ENCODE data around the gene ENTPD1.
"Not testable (repeated sequence)": the region's sequence is repeated elsewhere in the genome, so short reads cannot be mapped to it uniquely, and the experiment has no call there.

Gene ENTPD1

GRCh38 chr10:95896071-95896850 is 140.3 kb downstream of the ENTPD1 start:
- H3K27me3 Mint-ChIP-seq, result no peaks in the 10 kb centered on the region
- H3K4me3 Mint-ChIP-seq, result no peak overlapping the region
- peaks cover 46 to 65% of the 10 kb centered on the region in 2 donors for H3K36me3 Mint-ChIP-seq
- peaks cover 13 to 16% of the 10 kb centered on the region in 2 donors for H3K4me1 Mint-ChIP-seq
- H3K27ac Mint-ChIP-seq, result peak overlapping the region; percentile 43
- DNase-seq, result no peak
- ATAC-seq (replicated peaks), result peak; percentile 59 to 62
- H3K9me3 Mint-ChIP-seq, result no peaks in the 10 kb centered on the region

- H3K27me3 Mint-ChIP-seq; DNase-seq; ATAC-seq (replicated peaks); H3K27ac Mint-ChIP-seq; H3K9me3 Mint-ChIP-seq; H3K36me3 Mint-ChIP-seq: not testable (repeated sequence)
- Mint-ChIP-seq H3K4me3 (peak overlapping the region in 1 of 2 donors; percentile 32), H3K4me1 (peaks cover 9 to 13% of the 10 kb centered on the region in 2 donors)
Observed at GRCh38 chr10:95905897-95906580, 150.1 kb downstream of the ENTPD1 start.

- Mint-ChIP-seq H3K4me1 (peaks cover 9 to 13% of the 10 kb centered on the region in 2 donors), H3K4me3 (peak overlapping the region; percentile 96 to 97), H3K27me3 (no peaks in the 10 kb centered on the region), H3K9me3 (no peaks in the 10 kb centered on the region), H3K36me3 (peaks cover 5 to 6% of the 10 kb centered on the region in 2 donors), H3K27ac (peak overlapping the region; percentile 97)
- ATAC-seq (replicated peaks) (peak; percentile 44 to 48), DNase-seq (no peak)
Observed at GRCh38 chr10:95906677-95907455, 150.9 kb downstream of the ENTPD1 start.

GRCh38 chr10:95907456-95908253 is 151.7 kb downstream of the ENTPD1 start, which contains the start of gene CC2D2B:
CC2D2B (plus strand) TSS chr10:95907975; CDS start chr10:95911324, 3,349 bp downstream.
- no peaks in the 10 kb centered on the region for H3K27me3 Mint-ChIP-seq
- DNase-seq, result peak; percentile 64
- H3K27ac Mint-ChIP-seq, result peak within 1 kb of the TSS; percentile 97
- H3K9me3 Mint-ChIP-seq, result no peaks in the 10 kb centered on the region
- H3K4me1 Mint-ChIP-seq, result peaks cover 9% of the 10 kb centered on the region in 2 donors
- peak within 1 kb of the TSS; percentile 96 to 97 for H3K4me3 Mint-ChIP-seq
- H3K36me3 Mint-ChIP-seq, result peaks cover 3 to 5% of the 10 kb centered on the region in 2 donors
- peak; percentile 93 to 95 for ATAC-seq (replicated peaks)

- DNase-seq, result no peak
- ATAC-seq (replicated peaks), result no peak
- peaks cover 8 to 9% of the 10 kb centered on the region in 2 donors for H3K4me1 Mint-ChIP-seq
- no peak overlapping the region for H3K27ac Mint-ChIP-seq
- no peaks in the 10 kb centered on the region for H3K9me3 Mint-ChIP-seq
- peak overlapping the region in 1 of 2 donors; percentile 2 for H3K4me3 Mint-ChIP-seq
- H3K36me3 Mint-ChIP-seq, result peaks cover 3 to 5% of the 10 kb centered on the region in 2 donors
- H3K27me3 Mint-ChIP-seq, result no peaks in the 10 kb centered on the region
Observed at GRCh38 chr10:95908450-95908849, 152.5 kb downstream of the ENTPD1 start.

- no peak overlapping the region for H3K4me3 Mint-ChIP-seq
- H3K27me3 Mint-ChIP-seq, result no peaks in the 10 kb centered on the region
- H3K4me1 Mint-ChIP-seq, result peaks cover 8 to 9% of the 10 kb centered on the region in 2 donors
- H3K9me3 Mint-ChIP-seq, result no peaks in the 10 kb centered on the region
- DNase-seq (no peak), ATAC-seq (replicated peaks) (no peak)
- H3K36me3 Mint-ChIP-seq, result peaks cover 3 to 5% of the 10 kb centered on the region in 2 donors
- no peak overlapping the region for H3K27ac Mint-ChIP-seq
Observed at GRCh38 chr10:95909561-95909960, 153.6 kb downstream of the ENTPD1 start.

GRCh38 chr10:95916039-95916438 is 160.1 kb downstream of the ENTPD1 start:
- not testable (repeated sequence) for DNase-seq; H3K27ac Mint-ChIP-seq; H3K9me3 Mint-ChIP-seq; ATAC-seq (replicated peaks); H3K4me3 Mint-ChIP-seq; H3K36me3 Mint-ChIP-seq; H3K27me3 Mint-ChIP-seq; H3K4me1 Mint-ChIP-seq

Data from stimulated activated naive B cell treated with anti-CD40 and anti-IgM and Interleukin-4, amounts not matched to agents 10 μg/mL and 1 μg/mL and 100 μg/mL, for 72 hours (primary cell).